LHCN-M2 (cell line): Measurements from ENCODE around the gene MTERF4. TPM values are rescaled to one million over a fixed set of nuclear protein-coding genes. Genes with fewer than 3 reads are reported as not detected.

Source experiments
- DNase-seq: peaks from one replicate; pipeline ENCODE4 v3.0.0-alpha.2; 2012; ENCODE audit warnings: low read depth
- total RNA-seq: library from RNA; depleted of rRNA; stranded (reverse); fragments of >200 nt; gene quantifications from 2 replicates; pipeline ENCODE4 v1.2.3, GENCODE V29; 2014

Gene MTERF4
- total RNA-seq, 1 experiment from 2014 or later, result 24.3 TPM

GRCh38 chr2:241088791-241089732 is 13.0 kb downstream of the MTERF4 start:
- no peak for DNase-seq

- DNase-seq, result no peak
Observed at GRCh38 chr2:241088376-241088775, 13.7 kb downstream of the MTERF4 start.

- no peak for DNase-seq
Observed at GRCh38 chr2:241087420-241088268, 14.4 kb downstream of the MTERF4 start.

GRCh38 chr2:241084856-241085444 is 17.1 kb downstream of the MTERF4 start:
- DNase-seq, result no peak

GRCh38 chr2:241083091-241083415 is 19.0 kb downstream of the MTERF4 start:
- no peak for DNase-seq

- peak; percentile 21 for DNase-seq
Observed at GRCh38 chr2:241082341-241083090, 19.6 kb downstream of the MTERF4 start.

- no peak for DNase-seq
Observed at GRCh38 chr2:241081643-241082340, 20.3 kb downstream of the MTERF4 start.

GRCh38 chr2:241081190-241081642 is 20.9 kb downstream of the MTERF4 start:
- no peak for DNase-seq

- DNase-seq, result no peak
Observed at GRCh38 chr2:241080405-241081189, 21.5 kb downstream of the MTERF4 start.

- no peak for DNase-seq
Observed at GRCh38 chr2:241074901-241075540, 27.1 kb downstream of the MTERF4 start.

GRCh38 chr2:241074065-241074818 is 27.8 kb downstream of the MTERF4 start:
- no peak for DNase-seq

GRCh38 chr2:241073166-241074064 is 28.7 kb downstream of the MTERF4 start:
- no peak for DNase-seq

GRCh38 chr2:241072553-241073165 is 29.4 kb downstream of the MTERF4 start:
- DNase-seq, result no peak

- DNase-seq, result no peak
Observed at GRCh38 chr2:241072151-241072550, 29.9 kb downstream of the MTERF4 start.

GRCh38 chr2:241071677-241072111 is 30.4 kb downstream of the MTERF4 start:
- no peak for DNase-seq

- DNase-seq, result no peak
Observed at GRCh38 chr2:241070811-241071676, 31.0 kb downstream of the MTERF4 start.
